DLD1 (cell line): ENCODE results near the gene SH2D2A.

ENCODE experiments used
- in situ Hi-C: cut with HindIII; loops from 2 replicates; pipeline ENCODE4 v1.10.0; 2017; ENCODE audit warnings: low sequenced_read_pairs

SH2D2A gene

DNA sequence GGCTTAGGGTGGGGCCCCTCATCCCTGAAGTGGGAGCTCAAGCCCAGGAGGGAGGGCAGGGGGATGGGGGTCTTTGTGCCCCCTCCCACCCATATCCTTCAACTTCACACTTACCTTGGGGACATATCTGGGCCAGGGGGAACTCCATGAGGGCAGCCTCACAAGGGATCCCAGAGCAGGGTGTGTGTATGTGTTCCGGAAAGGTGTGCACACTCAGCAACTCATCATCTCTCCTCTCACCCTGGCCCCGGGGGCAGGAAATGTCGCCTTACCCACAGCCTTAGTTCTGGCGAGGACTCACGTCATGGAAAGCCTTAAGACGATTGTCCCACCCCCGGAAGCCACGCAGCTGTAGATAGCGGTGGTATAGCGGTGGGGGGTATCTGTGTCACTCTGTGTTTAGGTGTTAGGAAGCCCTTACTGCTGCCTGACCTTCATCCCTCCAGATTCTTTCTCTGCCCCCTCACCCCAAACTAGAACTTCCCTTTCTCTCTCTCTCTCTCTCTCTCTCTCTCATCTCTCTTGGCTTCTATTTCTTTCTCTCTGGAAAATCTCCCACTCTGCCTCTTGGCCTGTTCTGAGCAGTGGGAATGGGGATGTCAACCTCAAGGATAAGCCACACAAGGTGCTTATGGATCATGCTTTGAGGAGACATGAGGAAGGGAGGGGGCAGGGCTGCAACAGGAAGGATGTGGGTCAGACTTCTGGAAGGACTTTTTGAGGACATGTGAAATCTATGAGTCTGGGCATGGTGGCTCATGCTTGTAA is at the start of gene SH2D2A:
TSS of gene SH2D2A (minus strand) at position 288 of the 768 bp plus-strand sequence. CDS start at position 148, 140 bp downstream.
- in situ Hi-C loops, result no loop called here

DNA sequence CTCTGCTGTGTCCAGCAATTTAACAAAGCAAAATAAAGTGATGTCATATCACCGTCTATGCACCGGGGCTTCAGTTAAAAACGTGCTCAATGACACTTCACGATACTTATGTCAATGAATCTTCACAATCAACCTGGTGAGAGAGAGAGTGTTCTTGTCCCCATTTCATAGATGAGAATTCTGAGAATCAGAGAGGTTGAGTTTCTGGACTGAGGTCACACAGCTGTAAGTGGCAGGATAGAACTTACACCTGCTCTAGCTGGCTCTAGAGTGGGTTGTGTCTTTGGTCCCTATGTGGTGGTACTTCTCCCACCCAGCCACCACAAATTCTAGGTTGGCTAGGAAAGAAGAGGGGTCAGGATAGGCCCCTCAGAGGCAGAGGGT is 49.2 kb upstream of the SH2D2A start:
- in situ Hi-C loops, result no loop called here

DNA sequence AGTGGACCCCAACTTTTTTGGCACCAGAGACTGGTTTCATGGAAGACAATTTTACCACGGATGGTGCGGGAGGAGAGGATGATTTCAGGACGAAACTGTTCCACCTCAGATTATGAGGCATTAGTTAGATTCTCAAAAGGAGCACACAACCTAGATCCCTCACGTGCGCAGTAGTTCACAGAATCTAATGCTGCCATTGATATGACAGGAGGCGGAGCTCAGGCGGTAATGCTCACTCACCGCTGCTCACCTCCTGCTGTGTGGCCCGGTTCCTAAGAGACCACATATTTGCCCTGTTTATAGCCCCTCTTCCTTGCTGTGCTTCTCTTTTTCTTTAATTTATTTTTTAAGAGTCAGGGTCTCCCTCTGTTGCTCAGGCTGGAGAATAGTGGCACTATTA is 48.6 kb upstream of the SH2D2A start:
- in situ Hi-C loops, result no loop called here

GRCh38 chr1:156864796-156865195 is 48.1 kb upstream of the SH2D2A start:
- in situ Hi-C loops, result no loop called here

DNA sequence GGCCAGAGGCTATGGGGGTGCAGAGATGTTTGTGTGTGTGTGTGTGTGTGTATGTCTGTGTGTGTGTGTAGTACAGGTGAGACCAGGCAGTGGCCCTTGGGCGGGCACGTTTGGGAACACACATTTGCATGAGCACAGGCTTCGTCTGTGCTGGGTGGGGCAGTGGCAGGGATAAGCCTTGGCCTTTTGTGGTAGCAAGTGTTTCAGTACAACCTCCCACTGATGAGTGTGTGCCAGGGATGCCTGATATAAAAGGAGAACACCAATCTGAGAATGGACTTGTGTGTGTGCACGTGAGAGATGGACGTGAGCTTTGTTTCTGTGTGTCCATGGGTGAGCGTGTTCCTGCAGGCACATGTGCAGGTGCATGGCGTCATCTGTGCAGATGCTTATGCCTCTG is 47.0 kb upstream of the SH2D2A start:
- in situ Hi-C loops, result no loop called here

GRCh38 chr1:156862997-156863599 is 46.5 kb upstream of the SH2D2A start:
- in situ Hi-C loops, result no loop called here

GRCh38 chr1:156862584-156862983 is 45.9 kb upstream of the SH2D2A start:
- in situ Hi-C loops, result no loop called here

DNA sequence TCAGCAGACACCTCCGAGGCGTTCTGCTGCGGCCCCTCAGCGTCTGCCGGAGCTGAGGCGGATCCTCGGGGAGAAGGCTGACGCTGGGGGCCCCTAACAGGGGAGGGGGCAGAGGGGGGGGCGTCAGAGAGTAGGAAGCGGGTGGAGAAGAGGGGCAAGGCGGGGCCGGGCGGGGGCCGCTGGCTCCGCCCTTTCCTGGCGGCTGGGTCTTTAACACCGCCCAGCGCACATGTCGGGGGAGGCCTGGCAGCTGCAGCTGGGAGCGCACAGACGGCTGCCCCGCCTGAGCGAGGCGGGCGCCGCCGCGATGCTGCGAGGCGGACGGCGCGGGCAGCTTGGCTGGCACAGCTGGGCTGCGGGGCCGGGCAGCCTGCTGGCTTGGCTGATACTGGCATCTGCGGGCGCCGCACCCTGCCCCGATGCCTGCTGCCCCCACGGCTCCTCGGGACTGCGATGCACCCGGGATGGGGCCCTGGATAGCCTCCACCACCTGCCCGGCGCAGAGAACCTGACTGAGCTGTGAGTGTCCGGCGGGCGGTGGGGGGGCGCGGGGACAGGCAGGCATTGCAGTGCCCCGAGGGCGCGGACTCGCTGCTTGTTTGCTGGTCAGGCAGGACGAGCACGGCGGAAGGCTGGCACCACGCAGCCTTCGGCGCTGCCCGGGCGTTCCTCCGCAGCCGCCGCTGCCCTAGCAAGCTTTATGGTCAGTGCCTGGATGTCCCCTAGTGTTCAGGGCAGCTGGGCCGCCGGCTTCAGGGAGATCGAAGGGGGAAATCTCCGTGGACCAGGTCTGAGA is 44.2 kb upstream of the SH2D2A start, which contains the start of gene NTRK1:
TSS of gene NTRK1 (plus strand) at position 238 of the 796 bp plus-strand sequence. CDS start at position 308, 70 bp downstream.
- in situ Hi-C loops, result no loop called here

- in situ Hi-C loops, result no loop called here
Observed at GRCh38 chr1:156860113-156860627, 43.5 kb upstream of the SH2D2A start.

GRCh38 chr1:156859523-156860112 is 43.0 kb upstream of the SH2D2A start:
- in situ Hi-C loops, result no loop called here

- in situ Hi-C loops, result no loop called here
Observed at GRCh38 chr1:156858959-156859522, 42.4 kb upstream of the SH2D2A start, which contains the start of gene INSRR. Gene INSRR, minus strand, starts transcription at chr1:156859117. Its CDS starts 496 bp downstream, at chr1:156858621.

GRCh38 chr1:156858555-156858956 is 41.9 kb upstream of the SH2D2A start:
- in situ Hi-C loops, result no loop called here

DNA sequence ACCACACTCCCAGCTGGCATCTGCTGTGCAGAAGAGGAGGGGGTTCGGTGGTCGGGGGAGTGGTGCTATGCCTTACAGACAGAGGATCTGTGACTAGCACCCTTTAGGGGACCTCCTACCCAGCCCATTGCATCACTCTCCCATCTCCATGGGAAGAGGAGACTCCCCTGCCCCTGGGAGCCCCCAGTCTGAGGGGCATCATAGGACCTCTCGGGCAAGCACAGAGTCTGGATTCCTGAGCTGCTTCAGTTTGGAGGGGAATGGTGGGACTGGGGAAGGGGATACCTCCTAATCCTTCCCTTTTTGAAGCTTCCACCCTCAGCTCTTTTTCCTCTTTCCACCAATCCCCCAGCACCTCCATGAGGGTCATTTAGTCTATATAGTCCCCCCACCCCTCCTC is 40.9 kb upstream of the SH2D2A start:
- in situ Hi-C loops, result no loop called here

DNA sequence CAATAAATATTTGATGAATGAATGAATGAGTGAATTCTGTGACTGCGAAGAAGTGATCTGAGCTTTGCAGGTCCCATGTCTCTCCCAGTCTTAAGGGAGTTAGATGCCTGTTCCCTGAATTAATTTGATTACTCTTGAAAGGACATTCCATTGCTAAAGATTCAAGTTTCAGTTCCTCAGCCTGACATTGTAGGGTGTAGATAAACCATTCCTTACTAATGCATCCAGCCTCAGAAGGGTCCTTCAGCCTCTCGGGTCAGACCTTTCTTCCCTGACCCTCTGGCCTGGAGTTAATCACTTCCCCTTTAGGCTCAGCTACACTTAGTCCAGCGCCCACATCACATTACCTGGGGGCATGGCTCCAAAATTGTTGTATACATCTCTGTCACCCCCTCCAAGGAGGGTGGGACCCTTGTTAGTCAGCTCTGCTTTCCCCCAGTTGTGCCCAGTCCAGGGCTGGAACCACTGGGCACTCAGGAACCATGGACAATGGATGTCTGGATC is 39.7 kb upstream of the SH2D2A start:
- in situ Hi-C loops, result no loop called here

GRCh38 chr1:156854634-156855033 is 38.0 kb upstream of the SH2D2A start:
- in situ Hi-C loops, result no loop called here

DNA sequence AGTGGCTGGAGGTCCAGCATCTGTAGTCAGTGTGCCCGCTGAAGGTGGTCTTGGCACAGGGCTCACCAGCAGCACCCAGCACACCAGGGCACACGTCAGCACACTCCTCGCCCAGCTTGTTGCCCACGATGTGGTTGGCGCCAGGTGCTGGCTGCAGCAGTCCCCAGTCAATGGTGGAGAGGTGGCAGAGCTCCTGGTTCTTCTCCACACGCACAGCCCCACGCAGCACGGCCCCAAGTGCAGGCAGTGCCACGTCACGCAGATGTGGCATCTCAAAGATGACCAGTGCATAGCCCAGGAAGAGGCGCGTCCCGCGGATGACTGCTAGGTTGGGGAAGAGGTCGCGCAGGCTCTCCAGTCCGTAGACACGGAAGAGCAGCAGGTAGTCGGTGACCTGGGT is 37.1 kb upstream of the SH2D2A start:
- in situ Hi-C loops, result no loop called here

GRCh38 chr1:156852418-156852874 is 35.8 kb upstream of the SH2D2A start:
- in situ Hi-C loops, result no loop called here

DNA sequence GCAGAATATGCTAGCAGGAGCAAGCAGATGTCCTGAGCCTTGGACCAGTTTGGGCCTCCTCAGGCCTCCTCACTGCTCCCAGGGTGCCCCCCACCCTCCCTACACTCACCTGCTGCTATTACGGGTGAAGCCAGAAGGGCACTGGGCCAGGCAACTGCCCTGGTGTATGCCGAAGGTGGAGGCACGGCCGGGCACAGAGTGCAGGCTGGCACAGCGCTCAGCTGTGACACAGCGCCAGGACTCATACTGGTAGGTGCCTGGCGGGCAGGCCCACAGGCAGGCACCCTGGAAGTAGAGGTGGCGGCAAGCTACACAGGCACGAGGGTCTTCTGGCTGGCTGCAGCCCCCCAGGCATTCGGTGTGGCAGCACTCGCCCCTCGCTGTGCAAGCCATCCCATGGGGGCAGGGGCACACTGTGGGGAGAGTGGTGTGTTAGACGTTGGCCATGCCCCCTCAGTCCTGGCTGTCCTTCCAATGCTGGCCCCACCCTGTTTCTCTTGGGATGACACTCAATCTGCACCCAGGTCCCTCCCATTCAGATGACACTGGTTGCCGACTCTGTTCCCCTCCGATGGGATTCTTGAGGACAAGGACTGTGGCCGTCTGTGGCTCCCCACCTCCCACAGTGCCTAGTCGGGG is 35.2 kb upstream of the SH2D2A start:
- in situ Hi-C loops, result no loop called here

DNA sequence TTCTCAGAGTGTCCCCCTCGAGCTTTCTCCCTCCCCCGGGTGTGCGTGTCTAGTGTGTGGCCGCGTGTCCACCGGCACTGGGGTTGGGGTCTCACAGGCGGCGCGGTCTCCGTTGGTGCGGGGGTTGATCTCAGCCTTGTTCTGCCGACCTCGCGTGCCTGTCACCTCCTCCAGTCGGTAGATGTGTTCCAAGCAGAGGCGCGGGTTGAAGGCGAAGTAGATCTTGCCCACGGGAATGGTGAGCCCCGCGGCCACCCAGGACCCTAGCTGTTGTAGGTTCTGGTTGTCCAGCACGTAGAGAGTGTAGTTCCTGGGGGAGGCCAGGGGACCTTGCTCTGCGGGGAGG is 32.5 kb upstream of the SH2D2A start:
- in situ Hi-C loops, result loop anchor here (10.0 kb wide), 1 partner anchor 54 kb away; no protein-coding TSS in a partner anchor
